ENCODE data around the gene PCBP4. TPM values are rescaled to one million over a fixed set of nuclear protein-coding genes. Genes with fewer than 3 reads are reported as not detected.

PCBP4 gene
- total RNA-seq, 3 donors from 2014 or later, result 9.8 to 12.3 (median 10.4) TPM

- H3K4me1 Mint-ChIP-seq (ENCODE audit: low read depth), result peaks cover 20% of the 10 kb centered on the region
Measured at GRCh38 chr3:51971350-51971749, 4.1 kb upstream of the PCBP4 start.

GRCh38 chr3:51970606-51971300, 3.5 kb upstream of the PCBP4 start:
- no peaks in the 10 kb centered on the region for H3K36me3 Mint-ChIP-seq (ENCODE audit: insufficient read depth)
- no peaks in the 10 kb centered on the region for H3K27me3 Mint-ChIP-seq (ENCODE audit: low read depth)
- ATAC-seq, result no peak
- H3K4me3 Mint-ChIP-seq, result no peak overlapping the region
- peaks cover 20% of the 10 kb centered on the region for H3K4me1 Mint-ChIP-seq (ENCODE audit: low read depth)
- no peaks in the 10 kb centered on the region for H3K9me3 Mint-ChIP-seq
- DNase-seq, result no peak

More at GRCh38 chr3:51971350-51971749, 4.1 kb upstream of the PCBP4 start:
- no peaks in the 10 kb centered on the region for H3K9me3 Mint-ChIP-seq
- H3K4me3 Mint-ChIP-seq, result no peak overlapping the region
- H3K36me3 Mint-ChIP-seq (ENCODE audit: insufficient read depth), result no peaks in the 10 kb centered on the region
- H3K27me3 Mint-ChIP-seq (ENCODE audit: low read depth), result no peaks in the 10 kb centered on the region
- ATAC-seq (no peak), DNase-seq (no peak)

GRCh38 chr3:51969841-51970240, 2.6 kb upstream of the PCBP4 start:
- ATAC-seq, result no peak
- Mint-ChIP-seq H3K4me3 (no peak overlapping the region), H3K36me3 (ENCODE audit: insufficient read depth) (no peaks in the 10 kb centered on the region), H3K9me3 (no peaks in the 10 kb centered on the region), H3K4me1 (ENCODE audit: low read depth) (peaks cover 17% of the 10 kb centered on the region), H3K27me3 (ENCODE audit: low read depth) (no peaks in the 10 kb centered on the region)
- no peak for DNase-seq

- Mint-ChIP-seq H3K9me3 (no peaks in the 10 kb centered on the region), H3K36me3 (ENCODE audit: insufficient read depth) (no peaks in the 10 kb centered on the region), H3K4me3 (peak overlapping the region; percentile 82), H3K27me3 (ENCODE audit: low read depth) (no peaks in the 10 kb centered on the region), H3K4me1 (ENCODE audit: low read depth) (peaks cover 13% of the 10 kb centered on the region)
- DNase-seq, result no peak
- no peak for ATAC-seq
Measured at GRCh38 chr3:51968883-51969678, 1.8 kb upstream of the PCBP4 start.

DNA sequence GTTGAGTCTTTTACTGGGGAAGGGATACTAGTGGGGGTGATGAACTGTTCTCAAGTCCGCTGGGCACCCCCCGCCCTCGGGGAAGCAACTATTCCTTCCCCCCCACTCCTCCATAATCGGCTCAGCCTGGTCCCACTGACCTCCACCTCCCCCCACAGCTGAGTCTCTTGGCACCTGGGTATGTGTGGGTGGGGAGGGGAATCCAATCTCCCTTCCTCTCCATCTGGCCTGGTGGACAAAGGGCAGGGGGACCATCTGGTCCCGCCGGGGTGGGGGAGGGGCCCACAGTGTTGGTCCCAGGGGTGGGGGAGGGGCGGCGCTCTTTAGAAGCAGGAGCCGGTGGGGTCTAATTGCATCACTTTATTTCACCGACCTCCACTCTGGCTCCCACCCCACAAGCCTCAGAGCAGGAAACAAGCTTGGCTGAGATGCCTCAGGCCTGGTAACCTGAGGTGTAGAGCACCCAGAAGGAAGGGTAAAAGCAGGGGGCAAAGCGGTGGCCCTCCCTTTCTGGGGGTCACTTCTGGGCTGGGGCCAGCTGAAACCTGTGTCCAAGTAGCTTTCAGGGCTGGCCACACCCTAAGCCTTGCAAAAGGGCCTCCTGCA, 1.0 kb upstream of the PCBP4 start:
- ATAC-seq (no peak), DNase-seq (no peak)
- no peaks in the 10 kb centered on the region for H3K27me3 Mint-ChIP-seq (ENCODE audit: low read depth)
- no peaks in the 10 kb centered on the region for H3K36me3 Mint-ChIP-seq (ENCODE audit: insufficient read depth)
- no peaks in the 10 kb centered on the region for H3K9me3 Mint-ChIP-seq
- peak overlapping the region; percentile 82 for H3K4me3 Mint-ChIP-seq
- peaks cover 10% of the 10 kb centered on the region for H3K4me1 Mint-ChIP-seq (ENCODE audit: low read depth)

- peaks cover 10% of the 10 kb centered on the region for H3K4me1 Mint-ChIP-seq (ENCODE audit: low read depth)
- ATAC-seq (peak; percentile 74 to 75), DNase-seq (no peak)
- no peaks in the 10 kb centered on the region for H3K36me3 Mint-ChIP-seq (ENCODE audit: insufficient read depth)
- no peaks in the 10 kb centered on the region for H3K27me3 Mint-ChIP-seq (ENCODE audit: low read depth)
- peak overlapping the region; percentile 81 for H3K4me3 Mint-ChIP-seq
- no peaks in the 10 kb centered on the region for H3K9me3 Mint-ChIP-seq
Measured at GRCh38 chr3:51966922-51967383, 301 bp downstream of the PCBP4 start.

GRCh38 chr3:51966486-51966885, 768 bp downstream of the PCBP4 start:
- Mint-ChIP-seq H3K36me3 (ENCODE audit: insufficient read depth) (no peaks in the 10 kb centered on the region), H3K4me1 (ENCODE audit: low read depth) (peaks cover 10% of the 10 kb centered on the region), H3K9me3 (no peaks in the 10 kb centered on the region), H3K27me3 (ENCODE audit: low read depth) (no peaks in the 10 kb centered on the region), H3K4me3 (peak overlapping the region; percentile 81)
- DNase-seq (no peak), ATAC-seq (no peak)

DNA sequence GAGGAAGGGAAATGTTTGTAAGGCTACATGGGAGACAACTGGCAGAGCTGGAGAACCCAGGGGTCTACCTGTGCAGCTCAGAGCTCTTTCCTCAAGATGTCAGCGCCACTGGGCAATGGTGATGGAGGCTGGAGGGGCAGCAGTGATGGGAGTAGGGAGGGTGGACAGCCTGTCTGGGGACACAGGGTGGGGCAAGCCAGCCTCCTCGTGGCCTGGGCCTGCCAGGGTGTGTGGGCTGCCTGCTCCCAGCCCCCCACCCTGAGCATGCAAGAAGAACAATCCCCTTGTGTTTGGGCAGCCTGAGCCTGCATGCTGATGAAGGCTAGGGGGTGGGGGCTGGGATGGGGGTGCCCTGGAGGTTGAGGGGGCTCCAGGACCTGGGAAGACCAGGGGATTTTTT, 1.2 kb downstream of the PCBP4 start:
- no peak for ATAC-seq
- Mint-ChIP-seq H3K36me3 (ENCODE audit: insufficient read depth) (peaks cover 4% of the 10 kb centered on the region), H3K4me1 (ENCODE audit: low read depth) (peaks cover 10% of the 10 kb centered on the region), H3K9me3 (no peaks in the 10 kb centered on the region), H3K27me3 (ENCODE audit: low read depth) (no peaks in the 10 kb centered on the region), H3K4me3 (peak overlapping the region; percentile 81)
- no peak for DNase-seq

- ATAC-seq, result no peak
- H3K9me3 Mint-ChIP-seq, result no peaks in the 10 kb centered on the region
- peaks cover 9% of the 10 kb centered on the region for H3K4me1 Mint-ChIP-seq (ENCODE audit: low read depth)
- no peak for DNase-seq
- H3K36me3 Mint-ChIP-seq (ENCODE audit: insufficient read depth), result peaks cover 4% of the 10 kb centered on the region
- no peaks in the 10 kb centered on the region for H3K27me3 Mint-ChIP-seq (ENCODE audit: low read depth)
- H3K4me3 Mint-ChIP-seq, result no peak overlapping the region
Measured at GRCh38 chr3:51964521-51964920, 2.7 kb downstream of the PCBP4 start.

GRCh38 chr3:51963951-51964451, 3.3 kb downstream of the PCBP4 start:
- H3K4me3 Mint-ChIP-seq, result no peak overlapping the region
- DNase-seq, result no peak

GRCh38 chr3:51962854-51963530, 4.3 kb downstream of the PCBP4 start:
- no peak for DNase-seq
- H3K4me3 Mint-ChIP-seq, result no peak overlapping the region
- peaks cover 7% of the 10 kb centered on the region for H3K36me3 Mint-ChIP-seq (ENCODE audit: insufficient read depth)
- H3K4me1 Mint-ChIP-seq (ENCODE audit: low read depth), result peaks cover 6% of the 10 kb centered on the region
- H3K27me3 Mint-ChIP-seq (ENCODE audit: low read depth), result no peaks in the 10 kb centered on the region
- ATAC-seq, result no peak
- no peaks in the 10 kb centered on the region for H3K9me3 Mint-ChIP-seq

More at GRCh38 chr3:51963951-51964451, 3.3 kb downstream of the PCBP4 start:
- no peaks in the 10 kb centered on the region for H3K27me3 Mint-ChIP-seq (ENCODE audit: low read depth)
- H3K36me3 Mint-ChIP-seq (ENCODE audit: insufficient read depth), result peaks cover 4% of the 10 kb centered on the region
- no peaks in the 10 kb centered on the region for H3K9me3 Mint-ChIP-seq
- peaks cover 7% of the 10 kb centered on the region for H3K4me1 Mint-ChIP-seq (ENCODE audit: low read depth)
- ATAC-seq, result no peak

DNA sequence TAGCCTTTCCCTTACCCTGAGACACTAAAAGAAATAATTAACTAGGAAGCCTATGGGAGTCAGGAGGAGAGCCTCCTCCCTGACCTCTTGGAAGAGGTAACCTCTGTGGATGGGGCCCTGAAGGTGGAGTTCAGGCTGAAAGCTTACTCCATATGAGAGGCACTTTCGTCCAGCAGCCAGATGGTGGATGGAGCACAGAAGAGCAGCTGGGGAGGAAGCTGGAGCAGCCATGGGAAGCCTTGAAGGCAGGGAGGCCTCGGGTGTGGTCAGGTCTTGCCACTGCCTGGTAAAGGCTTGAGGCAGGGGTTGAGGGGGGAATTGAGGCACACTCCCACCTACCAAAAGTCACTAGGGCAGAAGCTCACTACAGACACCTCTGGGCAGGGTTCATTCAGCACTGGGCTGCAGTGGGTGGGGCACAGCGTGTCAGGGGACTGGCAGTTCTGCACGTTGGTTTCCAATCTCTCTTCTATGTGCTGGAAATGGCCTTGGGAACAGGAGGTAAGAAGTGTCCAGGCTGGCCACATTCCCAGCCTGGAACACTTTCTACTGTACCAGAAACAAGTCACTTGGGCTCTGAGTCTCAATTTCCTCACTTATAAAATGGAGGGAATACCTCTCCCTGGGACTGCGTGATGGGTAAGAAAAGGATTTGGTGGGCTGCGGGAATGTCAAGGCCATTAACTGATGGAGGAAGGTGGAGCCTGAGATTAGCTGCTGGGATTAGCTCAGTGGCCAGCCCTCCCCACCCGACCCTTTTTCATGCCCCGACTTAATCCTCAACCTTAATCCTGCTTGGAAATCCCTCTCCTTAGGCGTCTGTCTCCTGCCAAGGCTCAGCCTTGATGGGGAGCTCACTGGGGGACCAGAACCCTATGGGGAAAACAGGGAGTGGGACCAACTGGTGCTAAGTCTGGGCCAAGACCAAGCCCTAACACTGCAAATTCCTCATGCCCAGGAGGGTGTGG, 5.4 kb downstream of the PCBP4 start:
- no peak for DNase-seq
- ATAC-seq, result no peak
- Mint-ChIP-seq H3K36me3 (ENCODE audit: insufficient read depth) (peaks cover 7% of the 10 kb centered on the region), H3K27me3 (ENCODE audit: low read depth) (peaks cover under 1% of the 10 kb centered on the region), H3K9me3 (no peaks in the 10 kb centered on the region), H3K4me1 (ENCODE audit: low read depth) (peaks cover 6% of the 10 kb centered on the region), H3K4me3 (no peak overlapping the region)

- Mint-ChIP-seq H3K4me1 (ENCODE audit: low read depth) (peaks cover 8% of the 10 kb centered on the region), H3K4me3 (no peak overlapping the region), H3K9me3 (no peaks in the 10 kb centered on the region), H3K27me3 (ENCODE audit: low read depth) (peaks cover 6% of the 10 kb centered on the region), H3K36me3 (ENCODE audit: insufficient read depth) (peaks cover 7% of the 10 kb centered on the region)
- DNase-seq, result no peak
- no peak for ATAC-seq
Measured at GRCh38 chr3:51961011-51961410, 6.2 kb downstream of the PCBP4 start.
